ENCODE data around the gene C16orf82. TPM values are rescaled to one million over a fixed set of nuclear protein-coding genes. Genes with fewer than 3 reads are reported as not detected.

Gene C16orf82
- total and polyA plus RNA-seq, 2 of the 8 experiments (the other 6 are each of a cell fraction or from before 2014, with no cell fraction given), result not detected

- no peak for TF ChIP-seq CHD7 (IDR thresholded peaks at IDR 0.05; ENCODE audit: insufficient replicate concordance, low read length)
These were observed 39.6 kb downstream of the C16orf82 start (continued) for GRCh38 chr16:27106305-27106704.
